OCI-LY1 (cell line): ENCODE results near the gene M1AP.
A peak's percentile ranks its signal among the peaks of the same experiment; 100 is the strongest.

Source experiments
- H2AFZ ChIP-seq: fragments of 200-600 bp; sonication (generic), shearing (Covaris generic); 2 replicates; pipeline ENCODE4 v1.6.0; 2014; ENCODE audit warnings: antibody characterized with exemption, mild to moderate bottlenecking, low read length
- H3F3A ChIP-seq: fragments of 200-600 bp; sonication (generic), shearing (Covaris generic); 2 replicates; pipeline ENCODE4 v1.6.0; 2014; ENCODE audit warnings: mild to moderate bottlenecking, antibody characterized with exemption, low read length, moderate library complexity; ENCODE audit not compliant: insufficient read depth
- H3K27ac ChIP-seq: fragments of 200-600 bp; sonication (generic); 2 replicates; pipeline ENCODE4 v1.5.1; 2014; ENCODE audit warnings: low read length, mixed run types, mild to moderate bottlenecking, low read depth; ENCODE audit not compliant: poor library complexity, severe bottlenecking
- H3K27me3 ChIP-seq: fragments of 200-600 bp; sonication (generic); 2 replicates; pipeline ENCODE4 v1.6.0; 2014; ENCODE audit warnings: antibody characterized with exemption, mild to moderate bottlenecking, low read length, moderate library complexity; ENCODE audit not compliant: insufficient read depth
- H3K36me3 ChIP-seq: fragments of 200-600 bp; sonication (generic); 2 replicates; pipeline ENCODE4 v1.6.1; 2014; ENCODE audit warnings: mild to moderate bottlenecking, antibody characterized with exemption, low read length, moderate library complexity, mixed read lengths; ENCODE audit not compliant: insufficient read depth
- H3K4me1 ChIP-seq: fragments of 200-600 bp; sonication (generic); 2 replicates; pipeline ENCODE4 v1.5.1; 2014; ENCODE audit warnings: mild to moderate bottlenecking, low read length, moderate library complexity; ENCODE audit not compliant: insufficient read depth, severe bottlenecking
- H3K4me2 ChIP-seq: fragments of 200-600 bp; sonication (generic), shearing (Covaris generic); 2 replicates; pipeline ENCODE4 v1.6.1; 2014; ENCODE audit warnings: low read length
- H3K4me3 ChIP-seq: fragments of 200-600 bp; sonication (generic); 2 replicates; pipeline ENCODE4 v1.5.1; 2014; ENCODE audit warnings: low read length, low read depth, mild to moderate bottlenecking, mixed read lengths; ENCODE audit not compliant: poor library complexity, severe bottlenecking
- H3K79me2 ChIP-seq: fragments of 200-600 bp; shearing (Covaris generic); 2 replicates; pipeline ENCODE4 v1.6.1; 2016; ENCODE audit warnings: mixed run types, low read length, mixed read lengths; ENCODE audit not compliant: insufficient read depth
- H3K9ac ChIP-seq: fragments of 200-600 bp; sonication (generic), shearing (Covaris generic); 2 replicates; pipeline ENCODE4 v1.6.1; 2014; ENCODE audit warnings: mild to moderate bottlenecking, low read length, mixed read lengths
- H3K9me2 ChIP-seq: fragments of 200-600 bp; sonication (generic), shearing (Covaris generic); 2 replicates; pipeline ENCODE4 v1.6.1; 2014; ENCODE audit warnings: low read depth, mild to moderate bottlenecking, low read length, mixed read lengths
- H3K9me3 ChIP-seq: fragments of 200-600 bp; shearing (Covaris generic); 2 replicates; pipeline ENCODE4 v1.6.1; 2014; ENCODE audit warnings: low read length, mixed read lengths
- H4K20me1 ChIP-seq: fragments of 200-600 bp; sonication (generic), shearing (Covaris generic); 2 replicates; pipeline ENCODE4 v1.6.0; 2016; ENCODE audit warnings: mild to moderate bottlenecking, low read length; ENCODE audit not compliant: insufficient read depth
- EZH2 ChIP-seq: fragments of 200-600 bp; sonication (generic), shearing (Covaris generic); IDR thresholded peaks from 2 replicates; pipeline ENCODE4 v1.8.0; 2017; ENCODE audit warnings: borderline replicate concordance, mixed run types, mild to moderate bottlenecking, antibody characterized with exemption, low read length, moderate library complexity, mixed read lengths
- TF ChIP-seq, protein P1 (sequence below): fragments of 200-600 bp; sonication (generic), shearing (Covaris generic); IDR thresholded peaks from 2 replicates; pipeline ENCODE4 v1.5.1; 2017; ENCODE audit warnings: mild to moderate bottlenecking, antibody characterized with exemption, low read length, moderate library complexity, mixed read lengths

M1AP gene

DNA sequence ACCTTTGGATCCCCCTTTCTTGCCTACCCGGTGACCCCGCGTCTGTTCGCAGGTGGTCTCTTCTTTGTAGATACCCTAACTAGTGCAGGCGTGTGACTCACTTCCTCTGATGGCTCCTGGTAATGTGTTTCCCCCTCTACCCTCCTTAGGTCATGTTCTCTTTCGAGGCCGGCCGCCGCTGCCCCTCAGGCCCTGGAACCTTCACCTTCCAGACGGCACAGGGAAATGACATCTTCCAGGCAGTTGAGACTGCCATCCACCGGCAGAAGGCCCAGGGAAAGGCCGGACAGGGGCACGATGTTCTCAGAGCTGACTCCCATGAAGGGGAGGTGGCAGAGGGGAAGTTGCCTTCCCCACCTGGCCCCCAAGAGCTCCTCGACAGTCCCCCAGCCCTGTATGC is 92.0 kb downstream of the M1AP start:
- Histone ChIP-seq H3K9me2 (no peaks in the 10 kb centered on the region), H4K20me1 (no peaks in the 10 kb centered on the region), H3K4me3 (no peak overlapping the region), H3K9me3 (no peaks in the 10 kb centered on the region), H3K79me2 (no peaks in the 10 kb centered on the region), H3F3A (no peaks in the 10 kb centered on the region), H2AFZ (no peak overlapping the region), H3K27me3 (no peaks in the 10 kb centered on the region), H3K4me1 (peaks cover 17% of the 10 kb centered on the region), H3K4me2 (no peak overlapping the region), H3K9ac (no peak overlapping the region), H3K27ac (no peak overlapping the region), H3K36me3 (peaks cover 6% of the 10 kb centered on the region; the same call in 1 of the 2 replicates)
- TF ChIP-seq EZH2, result no peak
- TF ChIP-seq, protein P1, sequence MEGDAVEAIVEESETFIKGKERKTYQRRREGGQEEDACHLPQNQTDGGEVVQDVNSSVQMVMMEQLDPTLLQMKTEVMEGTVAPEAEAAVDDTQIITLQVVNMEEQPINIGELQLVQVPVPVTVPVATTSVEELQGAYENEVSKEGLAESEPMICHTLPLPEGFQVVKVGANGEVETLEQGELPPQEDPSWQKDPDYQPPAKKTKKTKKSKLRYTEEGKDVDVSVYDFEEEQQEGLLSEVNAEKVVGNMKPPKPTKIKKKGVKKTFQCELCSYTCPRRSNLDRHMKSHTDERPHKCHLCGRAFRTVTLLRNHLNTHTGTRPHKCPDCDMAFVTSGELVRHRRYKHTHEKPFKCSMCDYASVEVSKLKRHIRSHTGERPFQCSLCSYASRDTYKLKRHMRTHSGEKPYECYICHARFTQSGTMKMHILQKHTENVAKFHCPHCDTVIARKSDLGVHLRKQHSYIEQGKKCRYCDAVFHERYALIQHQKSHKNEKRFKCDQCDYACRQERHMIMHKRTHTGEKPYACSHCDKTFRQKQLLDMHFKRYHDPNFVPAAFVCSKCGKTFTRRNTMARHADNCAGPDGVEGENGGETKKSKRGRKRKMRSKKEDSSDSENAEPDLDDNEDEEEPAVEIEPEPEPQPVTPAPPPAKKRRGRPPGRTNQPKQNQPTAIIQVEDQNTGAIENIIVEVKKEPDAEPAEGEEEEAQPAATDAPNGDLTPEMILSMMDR, result no peak

DNA sequence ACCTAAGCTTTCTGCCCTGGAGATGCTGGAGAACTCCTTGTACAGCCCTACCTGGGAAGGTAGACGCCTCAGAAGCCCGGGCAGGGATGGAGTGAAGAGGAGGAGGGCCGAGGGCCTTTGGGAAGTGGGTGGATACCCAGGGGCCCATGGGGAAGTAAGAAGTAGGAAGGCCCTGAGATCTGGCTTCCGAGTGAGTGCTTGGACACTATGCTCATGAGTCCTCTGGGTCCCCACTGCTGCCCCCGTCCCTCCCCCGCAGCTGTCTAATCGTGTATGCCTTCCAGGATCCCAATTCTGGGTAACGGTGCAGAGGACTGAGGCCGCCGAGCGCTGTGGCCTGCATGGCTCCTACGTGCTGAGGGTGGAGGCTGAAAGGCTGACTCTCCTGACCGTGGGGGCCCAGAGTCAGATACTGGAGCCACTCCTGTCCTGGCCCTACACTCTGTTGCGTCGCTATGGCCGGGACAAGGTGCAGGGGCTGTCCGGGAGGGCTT is 92.5 kb downstream of the M1AP start:
- Histone ChIP-seq H2AFZ (no peak overlapping the region), H3K4me2 (peak overlapping the region; percentile 70), H3K9me3 (no peaks in the 10 kb centered on the region), H3K27me3 (no peaks in the 10 kb centered on the region; the same call in 1 of the 2 replicates), H3K4me1 (peaks cover 17% of the 10 kb centered on the region), H3K79me2 (no peaks in the 10 kb centered on the region), H3F3A (no peaks in the 10 kb centered on the region), H3K4me3 (peak overlapping the region; percentile 78), H3K27ac (no peak overlapping the region), H3K9me2 (no peaks in the 10 kb centered on the region), H3K9ac (peak overlapping the region; percentile 71; the same call in 1 of the 2 replicates), H3K36me3 (peaks cover 6% of the 10 kb centered on the region; the same call in 1 of the 2 replicates), H4K20me1 (no peaks in the 10 kb centered on the region)
- TF ChIP-seq, protein P1, result no peak
- no peak for TF ChIP-seq EZH2

DNA sequence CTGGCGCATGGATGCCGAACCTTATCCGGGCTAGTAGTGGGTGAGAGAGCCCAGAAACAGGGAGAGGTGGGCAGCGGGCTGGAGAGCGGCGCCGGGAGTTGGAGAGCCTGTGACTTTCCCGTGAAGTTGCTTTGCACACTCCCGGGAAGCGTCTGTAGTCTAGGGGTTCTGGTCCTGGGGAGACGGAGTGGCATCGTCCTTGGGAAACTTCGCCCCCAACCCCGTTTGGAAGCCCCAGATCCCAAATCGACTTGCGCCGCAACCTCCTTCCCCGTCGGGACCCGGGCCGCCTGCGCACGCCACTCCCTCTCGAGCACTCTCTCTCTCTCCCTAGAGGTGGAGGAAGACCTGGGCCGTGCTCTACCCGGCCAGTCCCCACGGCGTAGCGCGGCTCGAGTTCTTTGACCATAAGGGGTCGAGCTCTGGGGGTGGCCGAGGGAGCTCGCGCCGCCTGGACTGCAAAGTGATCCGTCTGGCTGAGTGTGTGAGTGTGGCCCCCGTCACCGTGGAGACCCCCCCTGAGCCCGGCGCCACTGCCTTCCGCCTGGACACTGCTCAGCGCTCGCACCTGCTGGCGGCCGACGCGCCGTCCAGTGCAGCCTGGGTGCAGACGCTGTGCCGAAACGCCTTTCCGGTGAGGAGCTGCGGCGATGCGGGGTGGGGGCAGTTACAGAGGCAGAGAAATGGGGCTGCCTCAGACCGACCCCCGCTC is 93.2 kb downstream of the M1AP start:
- TF ChIP-seq, protein P1, result no peak
- TF ChIP-seq EZH2, result no peak
- Histone ChIP-seq H3K27ac (no peak overlapping the region), H2AFZ (peak overlapping the region; percentile 4; the same call in 1 of the 2 replicates), H3K4me2 (peak overlapping the region; percentile 70), H3F3A (no peaks in the 10 kb centered on the region), H3K9me2 (no peaks in the 10 kb centered on the region), H3K27me3 (no peaks in the 10 kb centered on the region; the same call in 1 of the 2 replicates), H3K36me3 (peaks cover 6% of the 10 kb centered on the region; the same call in 1 of the 2 replicates), H3K4me3 (peak overlapping the region; percentile 78), H3K9ac (peak overlapping the region; percentile 71), H4K20me1 (no peaks in the 10 kb centered on the region), H3K4me1 (peaks cover 17% of the 10 kb centered on the region), H3K79me2 (no peaks in the 10 kb centered on the region), H3K9me3 (no peaks in the 10 kb centered on the region)
